ENCODE results near the gene IVD. TPM values are rescaled to one million over a fixed set of nuclear protein-coding genes. Genes with fewer than 3 reads are reported as not detected.

Gene IVD
- 93.5 TPM for total RNA-seq
- long read RNA-seq, transcript IVD-206 (12 exons, 1,809 nt) = major isoform, 50 of 82 reads
- long read RNA-seq, partial matches to known transcripts = 7 of 82 reads
- long read RNA-seq, other reads (novel, unspliced or antisense) = 24 of 82 reads

DNA sequence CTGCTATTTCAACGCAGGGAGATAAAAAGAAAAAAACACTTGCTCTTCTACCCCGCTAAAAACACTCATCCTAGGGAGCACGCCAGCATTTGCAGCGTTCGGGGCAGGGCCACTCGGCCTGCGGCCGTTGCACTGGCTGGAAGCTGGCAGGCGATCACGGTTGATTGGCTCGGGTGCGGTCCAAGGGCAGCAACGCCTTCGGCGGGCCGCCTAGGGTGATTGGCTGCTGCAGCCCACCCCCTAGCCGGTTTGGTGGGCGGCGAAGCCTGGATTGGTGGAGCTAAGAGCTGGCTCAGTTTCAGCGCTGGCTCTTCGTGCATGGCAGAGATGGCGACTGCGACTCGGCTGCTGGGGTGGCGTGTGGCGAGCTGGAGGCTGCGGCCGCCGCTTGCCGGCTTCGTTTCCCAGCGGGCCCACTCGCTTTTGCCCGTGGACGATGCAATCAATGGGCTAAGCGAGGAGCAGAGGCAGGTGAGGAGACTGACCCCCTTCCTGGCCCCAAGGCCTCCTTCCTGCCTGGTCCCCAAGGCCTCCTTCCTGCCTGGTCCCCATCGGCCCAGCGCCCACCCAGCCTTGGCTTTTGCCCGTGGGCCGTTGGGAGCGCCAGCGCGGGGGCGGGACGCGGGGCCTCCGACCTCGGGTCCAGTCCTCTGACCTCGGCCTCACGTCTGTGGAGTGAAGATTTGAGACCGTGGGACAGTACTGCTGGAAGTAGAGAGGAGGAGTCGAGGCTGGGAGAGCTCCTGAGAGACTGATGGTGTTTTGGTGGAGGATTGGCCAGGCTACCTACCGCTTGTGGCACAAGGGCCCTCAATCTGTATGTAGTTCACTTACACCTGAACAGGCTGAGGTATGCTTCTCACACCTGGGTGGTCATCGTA is at the start of gene IVD:
Gene IVD (plus strand): TSS at position 295 of the 881 bp plus-strand sequence. CDS start 33 bp downstream, at position 328.
- ATAC-seq (peak; percentile 100), DNase-seq (peak; percentile 96)
- peak within 1 kb of the TSS; percentile 76 for H3K27ac ChIP-seq
- no peaks in the 10 kb centered on the region for H3K27me3 ChIP-seq (ENCODE audit: low read depth)
- H3K9me3 ChIP-seq = no peaks in the 10 kb centered on the region
- H3K4me1 ChIP-seq = peaks cover 22% of the 10 kb centered on the region
- peak within 1 kb of the TSS; percentile 83 for H3K4me3 ChIP-seq
- peaks cover 30% of the 10 kb centered on the region for H3K36me3 ChIP-seq
- intact Hi-C loops (cut with DNase I) = no loop called here
- TF ChIP-seq, protein P1, sequence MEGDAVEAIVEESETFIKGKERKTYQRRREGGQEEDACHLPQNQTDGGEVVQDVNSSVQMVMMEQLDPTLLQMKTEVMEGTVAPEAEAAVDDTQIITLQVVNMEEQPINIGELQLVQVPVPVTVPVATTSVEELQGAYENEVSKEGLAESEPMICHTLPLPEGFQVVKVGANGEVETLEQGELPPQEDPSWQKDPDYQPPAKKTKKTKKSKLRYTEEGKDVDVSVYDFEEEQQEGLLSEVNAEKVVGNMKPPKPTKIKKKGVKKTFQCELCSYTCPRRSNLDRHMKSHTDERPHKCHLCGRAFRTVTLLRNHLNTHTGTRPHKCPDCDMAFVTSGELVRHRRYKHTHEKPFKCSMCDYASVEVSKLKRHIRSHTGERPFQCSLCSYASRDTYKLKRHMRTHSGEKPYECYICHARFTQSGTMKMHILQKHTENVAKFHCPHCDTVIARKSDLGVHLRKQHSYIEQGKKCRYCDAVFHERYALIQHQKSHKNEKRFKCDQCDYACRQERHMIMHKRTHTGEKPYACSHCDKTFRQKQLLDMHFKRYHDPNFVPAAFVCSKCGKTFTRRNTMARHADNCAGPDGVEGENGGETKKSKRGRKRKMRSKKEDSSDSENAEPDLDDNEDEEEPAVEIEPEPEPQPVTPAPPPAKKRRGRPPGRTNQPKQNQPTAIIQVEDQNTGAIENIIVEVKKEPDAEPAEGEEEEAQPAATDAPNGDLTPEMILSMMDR (IDR thresholded peaks at IDR 0.05) = no peak

DNA sequence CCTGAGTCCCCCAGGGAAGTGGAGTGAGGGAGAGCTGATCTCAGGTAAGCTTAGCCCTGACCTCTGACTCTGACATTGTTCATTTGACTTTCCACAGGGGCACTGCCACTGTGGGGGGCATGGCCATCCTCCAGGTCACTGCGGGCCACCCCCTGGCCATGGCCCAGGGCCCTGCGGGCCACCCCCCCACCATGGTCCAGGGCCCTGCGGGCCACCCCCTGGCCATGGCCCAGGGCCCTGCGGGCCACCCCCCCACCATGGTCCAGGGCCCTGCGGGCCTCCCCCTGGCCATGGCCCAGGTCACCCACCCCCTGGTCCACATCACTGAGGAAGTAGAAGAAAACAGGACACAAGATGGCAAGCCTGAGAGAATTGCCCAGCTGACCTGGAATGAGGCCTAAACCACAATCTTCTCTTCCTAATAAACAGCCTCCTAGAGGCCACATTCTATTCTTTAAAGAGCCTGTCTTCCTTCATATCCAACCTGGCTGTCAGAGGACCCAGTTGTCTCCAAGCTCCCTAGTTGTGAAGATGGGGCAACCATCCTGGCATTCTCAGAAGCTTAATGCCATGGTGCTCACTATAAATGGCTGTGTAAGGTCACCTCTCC is 49.5 kb upstream of the IVD start:
- no peaks in the 10 kb centered on the region for H3K36me3 ChIP-seq
- DNase-seq = no peak
- TF ChIP-seq, protein P1 (IDR thresholded peaks at IDR 0.05) = no peak
- H3K9me3 ChIP-seq = no peaks in the 10 kb centered on the region
- peaks cover 15% of the 10 kb centered on the region for H3K4me1 ChIP-seq
- intact Hi-C loops (cut with DNase I) = no loop called here
- no peak for ATAC-seq
- no peaks in the 10 kb centered on the region for H3K27me3 ChIP-seq (ENCODE audit: low read depth)
- H3K4me3 ChIP-seq = no peak overlapping the region
- no peak overlapping the region for H3K27ac ChIP-seq

DNA sequence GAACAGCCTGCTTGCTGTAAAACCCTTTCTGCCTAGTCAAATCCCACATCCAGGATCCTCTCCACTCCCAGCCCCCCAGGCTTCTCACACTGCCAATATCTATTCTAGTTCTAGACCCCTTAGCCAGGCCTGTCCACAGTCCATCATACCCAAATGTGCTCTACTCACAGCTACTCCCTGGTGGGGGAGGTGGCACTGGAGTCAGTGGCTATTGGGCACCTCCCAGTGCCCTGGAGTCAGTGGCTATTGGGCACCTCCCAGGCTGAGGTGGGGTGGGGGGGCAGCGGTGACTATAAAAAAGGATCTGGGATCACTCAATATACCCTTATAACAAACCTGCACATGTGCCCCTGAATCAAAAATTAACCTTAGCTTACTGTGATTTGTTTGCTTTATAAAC is 48.3 kb upstream of the IVD start:
- Histone ChIP-seq H3K4me1 (peaks cover 15% of the 10 kb centered on the region), H3K36me3 (no peaks in the 10 kb centered on the region), H3K4me3 (no peak overlapping the region), H3K27me3 (ENCODE audit: low read depth) (no peaks in the 10 kb centered on the region), H3K27ac (no peak overlapping the region), H3K9me3 (no peaks in the 10 kb centered on the region)
- ATAC-seq (no peak), DNase-seq (no peak)
- intact Hi-C loops (cut with DNase I) = no loop called here
- TF ChIP-seq, protein P1 (IDR thresholded peaks at IDR 0.05) = no peak

DNA sequence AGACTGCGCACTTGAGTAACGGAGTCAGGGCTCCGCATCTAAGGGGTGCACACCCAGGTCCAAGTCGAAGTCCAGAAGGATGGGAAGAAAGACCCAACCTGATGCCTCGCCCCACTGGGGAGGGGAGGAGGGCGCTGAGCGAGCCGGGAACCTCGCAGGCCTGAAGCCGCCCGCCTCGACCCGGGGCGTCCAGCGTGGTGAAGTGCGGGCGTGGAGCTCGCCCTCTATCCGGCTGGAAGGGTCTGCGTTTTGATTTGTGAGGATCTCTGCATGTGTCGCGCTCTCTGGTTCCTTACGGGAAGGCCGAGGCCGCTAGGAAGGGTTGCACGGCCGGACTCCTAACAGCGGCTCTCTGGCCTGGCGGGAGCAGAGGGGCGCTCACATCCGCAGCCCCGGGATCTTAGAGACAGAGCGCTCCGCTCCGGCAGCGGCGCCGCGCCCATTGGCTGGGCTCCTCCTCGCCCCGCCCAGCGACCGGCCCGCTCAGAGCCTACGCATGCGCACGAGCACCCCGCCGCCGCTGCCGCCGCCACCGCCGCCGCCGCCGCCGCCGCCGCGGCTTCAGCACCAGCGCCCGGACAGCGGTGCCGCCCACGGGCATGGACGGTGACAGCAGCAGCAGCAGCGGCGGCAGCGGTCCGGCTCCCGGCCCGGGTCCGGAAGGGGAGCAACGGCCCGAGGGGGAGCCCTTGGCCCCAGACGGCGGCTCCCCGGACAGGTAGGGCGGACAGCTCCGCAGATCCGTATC is 47.7 kb upstream of the IVD start, which contains the start of gene DISP2:
Gene DISP2 (plus strand): TSS at position 497 of the 748 bp plus-strand sequence. CDS start 103 bp downstream, at position 600.
- intact Hi-C loops (cut with DNase I) = no loop called here
- ATAC-seq (peak; percentile 91 to 96), DNase-seq (peak; percentile 91)
- H3K27me3 ChIP-seq (ENCODE audit: low read depth) = no peaks in the 10 kb centered on the region
- TF ChIP-seq, protein P1 (IDR thresholded peaks at IDR 0.05) = no peak
- H3K36me3 ChIP-seq = no peaks in the 10 kb centered on the region
- H3K4me1 ChIP-seq = peaks cover 15% of the 10 kb centered on the region
- H3K27ac ChIP-seq = no peak within 1 kb of the TSS
- no peaks in the 10 kb centered on the region for H3K9me3 ChIP-seq
- peak within 1 kb of the TSS; percentile 67 for H3K4me3 ChIP-seq
